ENCODE data around the gene MYO9A.
"Not testable (repeated sequence)": the region's sequence is repeated elsewhere in the genome, so short reads cannot be mapped to it uniquely, and the experiment has no call there.

Gene MYO9A

DNA sequence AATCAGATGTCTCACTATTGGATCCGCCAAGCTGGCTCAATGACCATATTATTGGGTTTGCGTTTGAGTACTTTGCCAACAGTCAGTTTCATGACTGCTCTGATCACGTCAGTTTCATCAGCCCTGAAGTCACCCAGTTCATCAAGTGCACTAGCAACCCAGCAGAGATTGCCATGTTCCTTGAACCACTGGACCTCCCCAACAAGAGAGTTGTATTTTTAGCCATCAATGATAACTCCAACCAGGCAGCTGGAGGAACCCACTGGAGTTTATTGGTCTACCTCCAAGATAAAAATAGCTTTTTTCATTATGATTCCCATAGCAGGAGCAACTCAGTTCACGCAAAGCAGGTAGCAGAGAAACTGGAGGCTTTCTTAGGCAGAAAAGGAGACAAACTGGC is 21.7 kb upstream of the MYO9A start:
- DNase-seq: no peak

DNA sequence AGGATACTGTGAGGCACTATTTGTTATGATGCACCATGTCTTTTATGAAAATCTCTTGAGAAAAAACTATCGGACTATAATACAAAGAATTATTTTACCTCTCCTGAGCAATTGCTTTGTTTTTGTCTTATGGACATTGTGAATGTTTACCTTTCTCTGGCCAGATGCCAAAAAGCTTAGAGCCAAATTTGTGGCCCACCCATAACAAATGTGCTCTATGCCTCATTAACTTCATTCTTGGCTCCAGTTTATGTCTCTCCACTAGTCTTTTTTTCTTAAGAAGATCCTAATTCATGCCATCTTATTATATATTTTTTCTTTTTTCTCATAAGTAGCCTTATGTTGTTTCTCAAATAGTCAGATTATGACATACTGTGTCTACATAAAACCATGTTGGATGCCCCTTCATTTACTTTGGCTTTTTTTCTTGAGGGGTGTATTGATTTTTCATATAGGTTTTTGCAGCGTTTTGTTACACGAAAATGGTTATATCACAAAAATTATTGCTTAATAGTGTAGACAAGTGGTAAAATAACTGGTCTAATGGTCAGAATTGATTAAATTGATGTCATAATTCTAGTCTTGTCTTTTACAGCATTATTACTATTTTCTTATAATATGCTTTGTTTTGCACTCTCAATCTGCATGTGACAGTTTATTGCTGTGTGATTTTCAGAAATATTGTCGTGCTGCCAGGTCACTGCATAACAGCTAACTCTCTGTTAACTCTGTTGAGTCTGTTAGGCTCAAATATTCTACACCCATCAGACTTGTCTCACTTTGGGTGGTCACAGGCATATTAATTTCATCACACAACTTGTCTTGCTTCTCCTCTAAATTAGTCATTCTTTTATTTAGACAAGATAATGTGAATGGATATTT is 18.5 kb upstream of the MYO9A start:
- peak; percentile 30 for DNase-seq

DNA sequence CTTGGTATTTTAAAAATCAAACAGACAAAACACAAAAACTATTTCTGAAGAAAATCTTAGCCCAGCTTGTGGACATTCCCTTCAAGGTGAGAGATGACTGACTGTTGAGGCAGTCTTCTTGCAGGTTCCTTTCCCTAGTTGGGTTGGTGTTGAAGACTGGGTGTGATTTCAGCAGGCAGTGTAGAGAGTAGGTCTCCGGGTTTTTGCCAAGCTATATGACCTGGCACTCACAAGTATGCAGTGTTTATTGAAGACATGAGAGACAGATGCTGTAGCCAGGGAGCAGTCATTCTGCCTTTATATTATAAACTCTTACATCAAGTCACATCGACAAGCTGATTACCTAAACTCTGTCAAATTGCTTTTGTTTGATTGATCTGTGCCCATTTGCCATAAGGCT is 17.8 kb upstream of the MYO9A start:
- DNase-seq: peak; percentile 23

DNA sequence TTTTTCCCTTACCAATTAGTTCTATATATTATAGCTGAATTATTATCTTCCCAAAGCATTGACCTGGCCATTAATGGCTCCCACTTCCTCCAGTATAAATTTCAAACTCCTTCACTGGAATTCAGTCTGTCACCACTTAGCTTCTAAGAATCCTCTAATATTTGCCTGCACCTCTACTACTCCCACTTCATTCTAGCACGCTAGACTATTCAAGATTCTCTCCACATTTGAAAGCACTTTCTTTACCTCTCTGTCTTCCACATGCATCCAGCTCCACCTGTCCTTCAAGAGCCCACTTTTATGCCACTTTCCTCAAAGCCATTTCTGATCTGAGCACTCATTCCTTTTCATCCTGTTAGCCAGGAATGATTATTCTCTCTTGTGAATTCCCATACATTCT is 15.3 kb upstream of the MYO9A start:
- DNase-seq: no peak

DNA sequence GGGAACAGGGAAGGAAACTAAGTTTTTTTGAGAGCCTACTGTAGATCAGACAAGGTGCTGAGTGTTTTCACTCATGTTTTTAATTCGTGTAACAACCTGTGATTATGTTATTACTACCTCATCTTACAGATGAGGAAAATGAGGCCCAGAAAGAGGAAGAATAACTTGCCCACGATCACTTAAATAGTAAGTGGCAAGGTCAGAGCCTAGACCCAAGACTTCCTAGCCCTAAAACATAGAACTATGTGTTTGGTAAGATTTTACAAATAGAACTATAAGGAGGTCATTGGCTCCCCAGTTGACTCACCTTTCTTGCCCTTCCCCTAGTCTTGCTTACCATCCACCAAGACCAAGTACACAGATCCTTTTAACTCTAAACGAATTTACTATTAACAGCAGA is 14.0 kb upstream of the MYO9A start:
- no peak for DNase-seq

DNA sequence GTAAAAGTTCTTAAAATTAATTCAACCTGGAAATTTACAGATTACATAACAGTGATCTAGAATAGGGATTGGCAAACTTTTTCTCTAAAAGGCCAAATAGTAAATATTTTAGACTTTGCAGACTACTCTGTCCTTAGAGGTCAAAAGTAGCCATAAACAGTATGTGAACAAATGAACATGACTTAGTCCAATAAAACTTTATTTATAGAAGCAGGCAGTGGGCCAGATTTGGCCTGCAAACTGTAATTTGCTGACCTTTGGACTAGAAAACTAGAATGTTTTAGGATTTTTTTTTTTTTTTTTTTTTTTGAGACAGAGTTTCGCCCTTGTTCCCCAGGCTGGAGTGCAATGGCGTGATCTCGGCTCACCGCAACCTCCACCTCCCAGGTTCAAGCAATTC is 12.3 kb upstream of the MYO9A start:
- no peak for DNase-seq

DNA sequence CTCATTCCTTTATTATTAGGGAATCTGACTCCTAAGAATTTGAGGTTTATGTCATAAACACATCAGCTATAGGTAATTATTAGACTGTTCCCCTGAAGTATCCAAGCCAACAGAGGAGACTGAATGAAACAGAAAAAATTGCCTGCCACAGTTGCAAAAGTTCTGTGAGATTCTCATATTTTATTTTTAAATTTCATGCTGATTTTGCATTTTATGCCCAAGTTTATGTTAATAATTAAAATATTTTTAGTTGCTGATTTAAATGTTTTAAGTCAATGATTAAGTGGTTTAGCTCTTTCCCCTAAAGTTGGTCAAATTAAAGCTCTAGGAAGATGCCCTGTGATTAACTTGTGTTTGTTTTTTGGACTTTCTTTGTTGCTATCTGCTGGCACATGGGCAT is 10.4 kb upstream of the MYO9A start:
- no peak for DNase-seq

DNA sequence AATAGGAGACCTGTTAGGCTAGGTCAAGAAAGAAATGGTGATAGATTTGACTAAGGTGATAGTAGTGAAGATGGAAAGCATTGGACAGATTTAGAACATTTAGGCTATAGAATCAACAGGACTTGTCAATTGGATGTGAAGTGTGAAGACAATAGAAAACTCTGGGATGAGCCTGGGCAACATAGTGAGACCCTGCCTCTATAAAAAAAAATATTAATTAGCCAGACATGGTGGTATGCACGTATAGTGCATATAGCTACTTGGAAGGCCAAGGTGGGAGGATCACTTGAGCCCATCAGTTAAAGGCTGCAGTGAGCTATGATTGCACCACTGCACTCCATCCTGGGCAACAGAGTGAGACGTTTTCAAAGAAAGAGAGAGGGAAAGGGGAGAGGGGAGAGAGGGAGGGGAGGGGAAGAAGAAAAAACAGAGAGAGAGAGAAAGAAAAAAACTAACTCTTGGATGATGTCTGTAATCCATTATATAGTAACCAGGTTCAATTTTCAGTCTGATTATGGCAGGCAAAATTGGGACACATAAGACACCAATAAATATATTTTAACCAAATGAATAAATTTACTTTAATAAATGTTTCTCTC is 9.9 kb upstream of the MYO9A start:
- DNase-seq: no peak

DNA sequence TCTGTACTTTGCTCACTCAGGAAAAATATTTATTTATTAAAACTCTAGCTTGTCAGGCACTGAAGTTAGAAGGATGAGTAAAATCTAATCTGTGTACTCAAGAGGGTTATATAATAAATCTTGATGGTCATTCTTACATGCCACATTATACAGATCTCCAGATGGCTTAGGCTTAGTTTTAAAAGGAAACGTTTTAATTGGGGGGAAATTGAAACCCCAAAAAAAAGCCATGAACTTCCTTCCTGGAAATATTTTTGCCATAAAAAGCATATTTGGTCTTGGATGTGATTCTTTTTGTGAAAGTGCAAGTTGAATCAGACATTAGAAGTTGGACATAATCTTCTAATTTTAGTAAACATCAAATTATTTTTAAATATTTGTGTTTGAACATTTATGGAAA is 6.3 kb upstream of the MYO9A start:
- no peak for DNase-seq

DNA sequence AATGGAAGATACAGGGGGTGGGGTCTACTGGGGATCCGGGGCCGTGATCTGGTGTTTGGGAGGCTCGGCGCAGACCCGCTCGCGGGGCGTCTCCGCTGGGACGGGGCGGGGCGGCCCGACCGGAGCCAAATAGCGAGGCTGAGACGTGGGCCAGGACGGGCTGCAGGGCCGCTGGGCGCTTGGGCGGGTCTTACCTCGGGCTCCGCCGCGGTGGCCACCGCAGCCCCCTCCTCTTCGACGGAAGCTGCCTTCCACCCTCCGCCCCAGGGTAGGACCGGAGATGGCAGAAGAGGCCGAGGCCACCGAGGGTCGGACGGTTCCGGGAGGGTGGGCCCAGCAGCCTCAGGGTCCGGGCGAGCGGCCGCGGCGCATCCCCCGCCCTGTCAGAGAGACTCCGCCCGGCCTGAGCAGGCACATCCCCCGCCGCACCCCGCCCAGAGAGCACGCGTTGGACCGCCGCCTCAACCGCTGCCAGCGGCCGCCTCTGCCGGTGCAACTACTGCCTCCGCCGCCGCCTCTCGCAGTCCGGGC is 399 bp downstream of the MYO9A start:
- no peak for DNase-seq

DNA sequence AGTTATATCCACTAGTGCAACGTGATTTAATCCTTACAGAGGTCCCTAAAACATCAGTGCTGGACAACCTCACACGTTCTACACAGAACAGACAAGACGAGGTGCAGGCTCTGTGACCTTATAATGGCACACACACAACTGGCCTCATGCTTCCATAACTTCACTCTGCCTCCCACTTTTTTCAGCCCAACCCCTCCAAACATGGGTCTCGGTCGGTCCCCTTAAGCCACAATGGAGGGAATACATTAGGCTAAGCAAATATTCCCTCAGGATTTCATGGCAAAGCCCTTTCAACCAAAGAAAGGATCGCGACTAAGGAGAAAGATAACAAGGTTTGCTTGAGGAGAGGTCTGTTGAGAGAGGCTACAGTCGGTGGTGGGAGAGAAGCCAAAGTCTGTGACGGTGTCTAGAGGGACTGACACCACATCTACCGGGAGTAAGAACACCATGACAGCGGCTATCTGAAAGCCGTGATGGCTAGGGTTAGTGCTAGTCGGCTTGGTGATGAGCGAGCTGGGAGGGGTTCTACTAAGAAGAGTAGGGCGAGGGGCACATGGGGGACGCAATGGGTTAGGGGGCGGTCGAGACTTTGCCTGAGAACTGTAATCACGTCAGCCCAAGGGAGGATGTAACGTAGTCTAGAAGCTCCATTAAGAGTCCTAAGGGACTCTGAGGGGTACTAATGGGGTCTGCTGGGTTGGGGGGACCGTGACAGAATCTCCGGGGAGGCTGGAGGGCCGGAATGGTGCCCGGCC is 1.0 kb downstream of the MYO9A start:
- no peak for DNase-seq

DNA sequence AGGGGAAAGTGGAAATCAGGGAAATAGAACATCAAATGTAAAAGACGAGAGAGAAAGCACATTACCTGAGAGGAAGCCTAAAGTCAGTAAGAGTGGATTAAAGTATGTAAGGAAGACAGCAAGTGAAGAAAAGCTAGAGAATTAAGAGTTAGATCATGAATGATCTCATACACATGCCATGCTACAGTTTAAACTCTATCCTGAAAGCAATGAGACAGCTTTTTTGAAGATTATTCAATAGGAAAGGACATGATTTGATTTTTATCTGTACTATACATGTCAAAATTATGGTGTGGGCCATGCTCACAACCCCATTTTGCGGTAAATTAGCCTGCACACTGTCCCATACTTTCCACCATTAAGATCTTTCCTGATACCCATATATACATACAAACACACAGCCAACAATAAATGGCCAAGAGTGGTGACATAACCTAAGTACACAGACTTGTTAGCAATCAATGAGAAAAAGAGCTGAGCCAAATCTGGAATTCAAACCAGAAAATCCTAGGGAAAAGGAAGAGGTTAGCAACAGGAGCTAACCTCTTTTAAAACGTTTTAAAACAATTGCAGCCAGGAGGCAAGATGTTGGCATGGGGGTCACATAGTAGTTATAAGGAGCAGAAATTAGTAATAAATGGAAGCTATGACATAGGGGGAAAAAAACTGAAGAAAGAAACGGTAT is 4.5 kb downstream of the MYO9A start:
- no peak for DNase-seq

DNA sequence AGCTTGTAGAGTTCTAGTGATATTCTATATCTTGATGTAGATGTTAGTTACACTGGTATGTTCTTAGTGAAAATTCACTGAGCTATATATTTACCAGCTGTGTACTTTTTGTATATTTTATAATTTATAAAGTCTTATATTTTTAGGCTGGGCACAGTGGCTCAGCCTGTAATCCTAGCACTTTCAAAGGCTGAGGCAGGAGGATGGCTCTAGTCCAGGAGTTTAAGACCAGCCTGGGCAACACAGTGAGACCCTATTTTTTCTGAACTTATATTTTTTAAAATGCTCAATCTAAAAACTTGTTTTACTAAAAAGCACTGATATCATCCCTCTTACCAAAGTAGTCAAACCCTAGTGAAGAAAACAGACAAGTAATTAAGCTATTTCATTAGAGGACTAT is 5.1 kb downstream of the MYO9A start:
- no peak for DNase-seq

DNA sequence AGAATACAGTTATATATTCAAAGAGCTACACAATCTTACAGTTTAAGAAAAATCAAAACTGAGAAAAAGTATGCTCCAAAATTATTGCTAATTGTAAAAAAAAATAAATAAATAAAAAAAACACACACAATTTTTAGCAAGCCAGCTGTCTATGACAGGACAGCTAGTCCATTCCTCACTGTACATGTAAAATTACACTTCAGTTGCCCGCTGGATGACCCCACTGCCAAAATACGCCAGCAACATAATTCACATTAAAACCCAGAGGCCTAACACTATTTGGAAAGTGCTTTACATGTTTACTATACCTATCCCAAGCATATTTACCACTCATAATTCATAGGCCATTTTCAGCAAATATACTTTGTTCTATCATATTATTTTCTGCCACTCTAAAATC is 5.8 kb downstream of the MYO9A start:
- DNase-seq: no peak

DNA sequence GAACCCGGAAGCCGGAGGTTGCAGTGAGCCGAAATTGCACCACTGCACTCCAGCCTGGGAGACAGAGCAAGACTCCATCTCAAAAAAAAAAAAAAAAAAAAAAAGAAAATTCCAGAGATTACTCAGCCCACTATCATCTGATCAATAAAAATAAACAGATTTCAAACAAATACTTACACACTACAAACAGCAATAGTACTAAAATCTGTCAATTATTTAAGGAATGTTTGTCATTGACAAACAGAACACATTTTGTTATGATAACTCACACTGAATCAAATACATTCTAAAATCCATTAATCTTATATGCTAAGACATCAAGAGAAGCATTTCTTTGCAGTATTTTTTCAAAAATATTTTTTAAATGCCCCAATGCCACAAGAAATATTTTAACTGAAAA is 7.6 kb downstream of the MYO9A start:
- no peak for DNase-seq

DNA sequence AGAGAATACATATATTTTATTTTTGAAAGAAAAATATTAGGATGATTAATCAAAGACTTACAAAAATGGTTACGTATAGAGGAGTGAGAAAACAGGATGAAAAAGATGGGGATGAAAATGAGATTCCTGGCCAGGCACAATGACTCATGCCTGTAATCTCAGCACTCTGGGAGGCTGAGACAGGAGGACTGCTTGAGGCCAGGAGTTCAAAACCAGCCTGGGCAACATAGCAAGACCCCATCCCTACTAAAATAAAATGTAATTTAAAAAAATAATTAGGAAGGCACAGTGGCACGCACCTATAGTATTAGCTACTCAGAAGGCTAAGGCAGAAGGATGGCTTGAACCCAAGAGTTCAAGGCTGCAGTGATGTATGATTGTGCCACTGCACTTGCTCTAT is 11.9 kb downstream of the MYO9A start:
- DNase-seq: no peak

DNA sequence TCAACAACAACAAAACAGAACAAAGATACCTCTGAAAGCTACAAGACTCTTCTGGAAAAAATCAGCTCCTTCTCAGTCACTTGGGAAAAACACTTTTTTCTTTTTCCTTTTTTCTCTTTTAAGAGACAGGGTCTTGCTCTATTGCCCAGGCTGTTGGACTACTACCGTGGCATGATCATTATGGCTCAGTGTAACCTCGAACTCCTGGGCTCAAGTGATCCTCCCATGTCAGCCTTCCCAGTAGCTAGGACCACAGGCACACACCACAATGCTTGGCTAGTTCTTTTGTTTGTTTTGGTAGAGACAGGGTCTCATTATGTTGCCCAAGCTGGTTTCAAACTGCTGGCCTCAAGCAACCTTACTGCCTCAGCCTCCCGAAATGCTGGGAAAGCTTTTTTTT is 12.8 kb downstream of the MYO9A start:
- no peak for DNase-seq

DNA sequence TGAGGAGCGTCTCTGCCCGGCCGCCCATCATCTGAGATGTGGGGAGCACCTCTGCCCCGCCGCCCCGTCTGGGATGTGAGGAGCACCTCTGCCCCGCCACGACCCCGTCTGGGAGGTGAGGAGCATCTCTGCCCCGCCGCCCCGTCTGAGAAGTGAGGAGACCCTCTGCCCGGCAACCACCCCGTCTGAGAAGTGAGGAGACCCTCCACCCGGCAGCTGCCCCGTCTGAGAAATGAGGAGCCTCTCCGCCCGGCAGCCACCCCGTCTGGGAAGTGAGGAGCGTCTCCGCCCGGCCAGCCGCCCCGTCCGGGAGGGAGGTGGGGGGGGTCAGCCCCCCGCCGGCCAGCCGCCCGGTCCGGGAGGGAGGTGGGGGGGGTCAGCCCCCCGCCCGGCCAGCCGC is 17.4 kb downstream of the MYO9A start:
- DNase-seq: not testable (repeated sequence)

DNA sequence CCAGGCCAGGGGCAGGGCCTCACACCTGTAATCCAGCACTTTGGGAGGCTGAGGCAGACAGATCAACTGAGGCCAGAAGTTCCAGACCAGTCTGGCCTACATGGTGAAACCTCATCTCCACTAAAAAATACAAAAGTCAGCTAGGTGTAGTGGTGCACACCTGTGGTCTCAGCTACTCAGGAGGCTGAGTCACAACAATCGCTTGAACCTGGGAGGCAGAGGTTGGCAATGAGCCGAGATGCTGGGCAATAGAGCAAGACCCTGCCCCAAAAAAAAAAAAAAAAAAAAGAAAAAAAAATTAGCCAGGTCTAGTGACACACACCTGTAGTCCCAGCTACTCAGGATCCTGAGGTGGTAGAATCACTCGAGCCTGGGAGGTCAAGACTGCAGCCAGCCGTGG is 18.8 kb downstream of the MYO9A start:
- no peak for DNase-seq

DNA sequence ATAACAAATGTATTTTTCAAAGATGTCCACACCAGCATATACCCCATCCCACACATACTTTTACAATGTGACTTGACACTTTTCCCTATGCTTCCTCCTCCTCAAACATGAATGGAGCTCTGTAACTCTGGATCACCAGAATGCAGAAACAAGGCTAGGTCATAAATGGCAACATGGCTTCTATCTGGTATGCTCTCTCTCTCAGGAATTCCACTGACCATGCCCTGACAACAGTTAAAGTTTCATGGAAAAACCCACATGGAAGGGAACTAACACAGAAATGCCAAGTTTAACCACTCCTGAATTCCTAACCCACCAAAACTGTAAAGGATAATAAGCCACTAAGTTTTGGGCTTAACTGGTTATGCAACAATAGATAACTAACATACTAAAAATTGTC is 19.9 kb downstream of the MYO9A start:
- DNase-seq: no peak

DNA sequence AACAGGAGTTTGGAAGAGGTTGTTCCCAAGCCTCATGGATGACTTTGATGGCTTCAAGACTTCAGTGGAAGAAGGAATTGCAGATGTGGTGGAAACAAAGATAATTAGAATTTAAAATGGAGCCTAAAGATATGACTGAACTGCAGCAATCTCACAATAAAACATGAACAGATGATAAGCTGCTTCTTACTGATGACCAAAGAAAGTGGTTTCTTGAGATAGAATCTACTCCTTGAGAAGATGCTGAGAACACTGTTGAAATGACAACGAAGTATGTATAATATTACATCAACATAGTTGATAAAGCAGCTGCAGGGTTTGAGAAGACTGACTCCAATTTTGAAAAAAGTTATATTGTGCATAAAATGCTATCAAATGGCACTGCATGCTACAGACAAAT is 21.2 kb downstream of the MYO9A start:
- DNase-seq: no peak

DNA sequence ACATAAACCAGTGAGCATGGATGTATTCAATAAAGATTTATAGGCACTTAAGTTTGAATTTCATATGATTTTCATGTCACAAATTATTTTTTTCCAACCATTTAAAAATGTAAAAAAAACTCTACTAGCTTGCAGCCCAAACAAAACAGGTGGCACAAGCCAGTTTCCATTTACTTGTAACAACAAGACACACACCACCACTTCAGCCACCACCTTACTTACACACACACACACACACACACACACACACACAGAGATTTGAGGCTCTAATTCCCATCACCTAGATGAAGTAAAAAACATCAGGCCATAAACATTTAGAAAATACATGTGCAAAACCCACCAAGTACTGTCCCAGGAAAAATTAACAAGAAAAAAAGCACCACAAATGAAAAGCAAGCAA is 25.3 kb downstream of the MYO9A start:
- DNase-seq: no peak

DNA sequence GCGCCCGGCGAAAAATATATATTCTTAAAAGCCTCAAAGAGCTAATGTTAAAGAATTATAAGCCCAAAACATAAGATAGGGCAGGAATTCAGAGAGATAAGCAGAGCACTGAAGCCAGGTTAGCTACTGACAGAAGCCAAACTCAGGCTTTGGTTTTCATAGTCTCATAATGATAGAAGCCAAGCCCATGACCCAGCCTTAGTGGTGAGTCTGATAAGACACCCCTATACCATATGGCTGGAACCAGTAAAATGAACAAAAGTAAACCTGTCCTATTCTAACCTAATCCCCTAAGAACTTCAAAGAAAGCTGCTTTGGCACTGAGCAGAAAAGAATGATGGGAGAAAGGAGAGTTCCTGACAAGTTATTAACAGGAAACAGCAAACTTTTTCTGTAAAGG is 25.9 kb downstream of the MYO9A start:
- no peak for DNase-seq

Data from NCI-H1694 treated with DMSO at 0.1 percent for 48 hours (cell line).